ENCODE measurements around the gene FAAH2.
"Not testable (repeated sequence)": the region's sequence is repeated elsewhere in the genome, so short reads cannot be mapped to it uniquely, and the experiment has no call there.

FAAH2 gene

DNA sequence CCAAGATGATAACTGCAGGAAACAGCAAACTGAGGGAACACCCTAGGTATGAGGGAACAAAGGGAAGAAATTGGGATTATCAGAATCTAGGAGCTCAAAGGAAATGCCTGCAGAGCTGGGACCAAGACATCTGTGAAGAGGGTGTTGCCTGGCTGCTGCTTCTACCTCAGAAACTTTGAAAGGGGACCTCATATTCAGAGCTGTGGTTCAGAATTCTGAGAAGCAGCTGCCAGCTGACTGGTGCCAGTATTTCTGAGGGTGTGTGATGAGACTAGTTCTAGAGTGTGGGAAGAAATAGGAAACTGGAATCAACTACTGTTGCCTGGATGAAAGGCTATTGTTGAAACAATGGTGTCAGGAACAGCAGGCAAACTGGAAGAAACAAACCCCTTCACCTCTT lies 8.5 kb downstream of the FAAH2 start:
- H3K27me3 ChIP-seq = no peaks in the 10 kb centered on the region
- no peaks in the 10 kb centered on the region for H3K36me3 ChIP-seq
- no peak overlapping the region for H3K4me3 ChIP-seq (ENCODE audit: low read depth in 1 of 2, low read length in 1 of 2)
- no peak overlapping the region for H3K27ac ChIP-seq
- no peaks in the 10 kb centered on the region for H3K9me3 ChIP-seq
- no peak for TF ChIP-seq CTCF (IDR thresholded peaks at IDR 0.05)
- H3K4me1 ChIP-seq (ENCODE audit: control insufficient read depth in 1 of 2, insufficient read depth in 1 of 2, low read depth in 1 of 2, low read length in 1 of 2) = no peaks in the 10 kb centered on the region

DNA sequence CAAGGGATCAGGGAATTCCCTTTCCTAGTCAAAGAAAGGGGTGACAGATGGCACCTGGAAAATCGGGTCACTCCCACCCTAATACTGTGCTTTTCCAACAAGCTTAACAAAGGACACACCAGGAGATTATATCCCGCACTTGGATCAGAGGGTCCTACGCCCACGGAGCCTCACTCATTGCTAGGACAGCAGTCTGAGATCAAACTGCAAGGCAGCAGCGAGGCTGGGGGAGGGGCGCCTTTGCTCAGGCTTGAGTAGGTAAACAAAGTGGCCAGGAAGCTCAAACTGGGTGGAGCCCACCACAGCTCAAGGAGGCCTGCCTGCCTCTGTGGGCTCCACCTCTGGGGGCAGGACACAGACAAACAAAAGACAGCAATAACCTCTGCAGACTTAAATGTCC lies 9.2 kb downstream of the FAAH2 start:
- not testable (repeated sequence) for H3K9me3 ChIP-seq; H3K4me1 ChIP-seq (ENCODE audit: control insufficient read depth in 1 of 2, insufficient read depth in 1 of 2, low read depth in 1 of 2, low read length in 1 of 2); H3K36me3 ChIP-seq

GRCh38 chrX:57313583-57314215 lies 27.2 kb downstream of the FAAH2 start:
- no peak overlapping the region for H3K4me3 ChIP-seq (ENCODE audit: low read depth in 1 of 2, low read length in 1 of 2)
- H3K9me3 ChIP-seq = no peaks in the 10 kb centered on the region
- no peaks in the 10 kb centered on the region for H3K27me3 ChIP-seq
- no peak overlapping the region for H3K27ac ChIP-seq
- TF ChIP-seq CTCF (IDR thresholded peaks at IDR 0.05) = no peak
- H3K4me1 ChIP-seq (ENCODE audit: control insufficient read depth in 1 of 2, insufficient read depth in 1 of 2, low read depth in 1 of 2, low read length in 1 of 2) = no peaks in the 10 kb centered on the region
- no peaks in the 10 kb centered on the region for H3K36me3 ChIP-seq

More for the DNA sequence above, 9.2 kb downstream of the FAAH2 start:
- H3K27me3 ChIP-seq; H3K4me3 ChIP-seq (ENCODE audit: low read depth in 1 of 2, low read length in 1 of 2); H3K27ac ChIP-seq: not testable (repeated sequence)

DNA sequence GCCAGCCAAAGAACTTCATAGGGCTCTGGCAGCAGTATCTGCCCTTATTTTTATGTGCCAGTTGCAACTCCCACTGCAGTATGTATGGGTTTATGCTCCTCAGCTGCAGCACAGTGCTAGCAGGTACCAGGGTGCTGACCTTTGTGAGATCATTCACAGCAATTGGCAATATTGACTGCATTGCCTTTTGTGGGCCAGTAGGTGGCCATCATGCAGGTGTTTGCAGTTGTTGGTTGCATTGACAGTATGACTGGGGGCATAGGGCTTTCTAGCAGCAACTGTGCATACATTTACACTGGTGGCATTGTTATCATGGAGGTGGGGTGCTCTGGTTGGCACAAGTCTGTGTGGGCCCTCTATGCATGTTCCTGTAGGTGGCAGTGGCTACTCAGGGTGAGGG lies 42.5 kb downstream of the FAAH2 start:
- TF ChIP-seq CTCF (IDR thresholded peaks at IDR 0.05) = no peak
- no peaks in the 10 kb centered on the region for H3K4me1 ChIP-seq (ENCODE audit: control insufficient read depth in 1 of 2, insufficient read depth in 1 of 2, low read depth in 1 of 2, low read length in 1 of 2)
- no peak overlapping the region for H3K27ac ChIP-seq
- no peaks in the 10 kb centered on the region for H3K36me3 ChIP-seq
- no peak overlapping the region for H3K4me3 ChIP-seq (ENCODE audit: low read depth in 1 of 2, low read length in 1 of 2)
- H3K9me3 ChIP-seq = no peaks in the 10 kb centered on the region
- no peaks in the 10 kb centered on the region for H3K27me3 ChIP-seq

GRCh38 chrX:57335790-57336189 lies 49.3 kb downstream of the FAAH2 start:
- not testable (repeated sequence) for H3K27ac ChIP-seq; H3K4me3 ChIP-seq (ENCODE audit: low read depth in 1 of 2, low read length in 1 of 2); H3K27me3 ChIP-seq; H3K36me3 ChIP-seq; H3K4me1 ChIP-seq (ENCODE audit: control insufficient read depth in 1 of 2, insufficient read depth in 1 of 2, low read depth in 1 of 2, low read length in 1 of 2); H3K9me3 ChIP-seq

GRCh38 chrX:57353472-57354132 lies 67.1 kb downstream of the FAAH2 start:
- H3K9me3 ChIP-seq = no peaks in the 10 kb centered on the region
- TF ChIP-seq CTCF (IDR thresholded peaks at IDR 0.05) = no peak
- no peaks in the 10 kb centered on the region for H3K36me3 ChIP-seq

More at GRCh38 chrX:57353472-57354132, 67.1 kb downstream of the FAAH2 start:
- H3K27ac ChIP-seq = no peak overlapping the region
- H3K4me3 ChIP-seq (ENCODE audit: low read depth in 1 of 2, low read length in 1 of 2) = no peak overlapping the region
- H3K4me1 ChIP-seq (ENCODE audit: control insufficient read depth in 1 of 2, insufficient read depth in 1 of 2, low read depth in 1 of 2, low read length in 1 of 2) = no peaks in the 10 kb centered on the region
- no peaks in the 10 kb centered on the region for H3K27me3 ChIP-seq
